ENCODE results near the gene MYO10.

DNA sequence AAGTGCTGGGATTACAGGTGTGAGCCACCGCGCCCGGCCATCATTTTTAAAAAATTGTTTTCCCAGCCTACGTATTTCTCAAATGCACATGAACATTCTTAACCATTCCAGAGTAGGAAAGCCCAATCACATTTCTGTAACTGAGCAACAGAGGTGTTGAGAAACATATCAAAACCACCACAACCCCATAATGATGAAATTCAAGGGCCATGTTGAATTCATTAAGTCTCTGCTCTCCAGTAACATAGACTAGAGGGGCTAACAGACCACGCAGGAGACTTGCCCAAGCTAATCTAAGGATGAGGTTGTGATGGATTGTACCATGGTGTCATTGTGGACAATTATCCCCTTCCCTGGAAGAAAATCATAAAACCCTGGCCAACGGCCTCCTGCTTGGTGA is 52.9 kb downstream of the MYO10 start:
- TF ChIP-seq, protein P1, sequence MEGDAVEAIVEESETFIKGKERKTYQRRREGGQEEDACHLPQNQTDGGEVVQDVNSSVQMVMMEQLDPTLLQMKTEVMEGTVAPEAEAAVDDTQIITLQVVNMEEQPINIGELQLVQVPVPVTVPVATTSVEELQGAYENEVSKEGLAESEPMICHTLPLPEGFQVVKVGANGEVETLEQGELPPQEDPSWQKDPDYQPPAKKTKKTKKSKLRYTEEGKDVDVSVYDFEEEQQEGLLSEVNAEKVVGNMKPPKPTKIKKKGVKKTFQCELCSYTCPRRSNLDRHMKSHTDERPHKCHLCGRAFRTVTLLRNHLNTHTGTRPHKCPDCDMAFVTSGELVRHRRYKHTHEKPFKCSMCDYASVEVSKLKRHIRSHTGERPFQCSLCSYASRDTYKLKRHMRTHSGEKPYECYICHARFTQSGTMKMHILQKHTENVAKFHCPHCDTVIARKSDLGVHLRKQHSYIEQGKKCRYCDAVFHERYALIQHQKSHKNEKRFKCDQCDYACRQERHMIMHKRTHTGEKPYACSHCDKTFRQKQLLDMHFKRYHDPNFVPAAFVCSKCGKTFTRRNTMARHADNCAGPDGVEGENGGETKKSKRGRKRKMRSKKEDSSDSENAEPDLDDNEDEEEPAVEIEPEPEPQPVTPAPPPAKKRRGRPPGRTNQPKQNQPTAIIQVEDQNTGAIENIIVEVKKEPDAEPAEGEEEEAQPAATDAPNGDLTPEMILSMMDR (IDR thresholded peaks at IDR 0.05; ENCODE audit: low read depth, low read length), result no peak
- TF ChIP-seq EZH2phosphoT487 (IDR thresholded peaks at IDR 0.05; ENCODE audit: low read depth), result no peak

Measured in OCI-LY3 (cell line).